GM12873 (cell line): ENCODE data around the gene GALNS.

ENCODE experiments used
- CTCF ChIP-seq: IDR thresholded peaks from 2 replicates; pipeline ENCODE4 v1.5.1; 2012; ENCODE audit warnings: low read depth, mild to moderate bottlenecking, moderate library complexity, low read length, control low read depth; ENCODE audit not compliant: insufficient read depth; ENCODE audit errors: missing control alignments

Gene GALNS

DNA sequence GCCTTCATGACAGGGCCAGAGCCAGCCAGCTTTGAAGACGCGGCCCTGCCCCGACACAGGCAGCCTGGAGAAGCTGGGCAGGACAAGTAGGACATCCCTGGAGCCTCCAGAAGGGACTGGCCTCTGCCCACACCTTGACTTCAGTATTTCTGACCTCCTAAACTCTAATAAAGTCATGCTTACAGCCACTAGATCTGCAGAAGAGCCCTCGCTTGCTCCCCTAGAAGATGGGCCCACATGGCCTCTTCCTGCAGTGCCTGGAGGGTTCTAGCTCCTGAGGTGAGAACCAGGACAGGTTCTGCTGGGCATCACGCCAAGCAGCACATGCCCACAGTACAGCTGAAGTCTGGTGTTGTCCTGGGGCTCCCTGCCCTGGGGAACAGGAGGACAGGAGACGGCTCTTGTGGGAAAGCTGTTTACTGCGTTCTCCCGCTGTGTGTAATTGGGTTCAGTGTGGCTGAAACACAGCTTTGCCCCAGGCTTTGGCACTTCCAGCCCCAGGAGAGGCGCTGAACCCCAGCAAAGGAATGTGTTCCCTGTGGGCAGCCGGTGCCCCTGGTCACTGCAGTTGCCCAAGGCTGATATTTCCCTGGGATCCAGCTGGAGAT lies 47.6 kb downstream of the GALNS start:
- no peak for TF ChIP-seq CTCF

DNA sequence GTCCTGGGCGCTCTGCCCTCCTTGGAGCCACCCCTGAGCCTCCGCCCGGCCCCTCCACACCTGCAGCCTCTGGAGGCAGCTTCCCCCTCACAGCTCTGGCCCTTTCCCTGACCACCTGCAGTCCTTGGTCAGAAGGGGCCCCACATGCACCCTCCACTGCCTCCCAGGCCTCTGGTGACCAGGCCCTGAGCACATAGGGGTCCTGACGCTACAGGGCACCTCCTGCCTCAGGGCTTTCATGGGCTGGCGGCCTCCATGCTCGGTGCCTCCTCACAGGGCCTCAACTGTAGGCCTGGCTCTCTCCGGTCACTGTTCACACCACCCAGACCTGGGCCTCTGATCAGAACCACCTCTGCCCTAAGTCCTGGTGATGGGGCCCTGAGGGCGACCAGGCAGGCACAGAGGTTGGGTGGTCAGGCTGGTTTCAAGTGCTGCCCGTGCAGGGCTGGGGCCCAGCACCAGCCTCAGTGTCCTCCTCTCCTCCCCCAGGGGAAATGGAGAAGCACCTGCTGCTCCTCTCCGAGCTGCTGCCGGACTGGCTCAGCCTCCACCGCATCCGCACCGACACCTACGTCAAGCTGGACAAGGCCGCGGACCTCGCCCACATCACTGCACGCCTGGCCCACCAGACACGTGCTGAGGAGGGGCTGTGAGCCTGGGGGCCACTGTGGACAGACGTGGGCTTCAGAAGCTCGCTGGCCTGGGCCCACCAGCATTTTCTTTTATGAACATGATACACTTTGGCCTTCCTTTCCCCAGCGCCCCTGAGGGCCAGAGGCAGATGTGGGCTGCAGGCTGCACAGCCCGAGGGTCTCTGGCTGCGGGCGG lies 48.9 kb downstream of the GALNS start:
- no peak for TF ChIP-seq CTCF

- TF ChIP-seq CTCF, result no peak
Observed at GRCh38 chr16:88807142-88807625, 49.6 kb downstream of the GALNS start.

- TF ChIP-seq CTCF, result no peak
Observed at GRCh38 chr16:88806491-88807111, 50.1 kb downstream of the GALNS start.

GRCh38 chr16:88805887-88806393 lies 50.8 kb downstream of the GALNS start:
- no peak for TF ChIP-seq CTCF

DNA sequence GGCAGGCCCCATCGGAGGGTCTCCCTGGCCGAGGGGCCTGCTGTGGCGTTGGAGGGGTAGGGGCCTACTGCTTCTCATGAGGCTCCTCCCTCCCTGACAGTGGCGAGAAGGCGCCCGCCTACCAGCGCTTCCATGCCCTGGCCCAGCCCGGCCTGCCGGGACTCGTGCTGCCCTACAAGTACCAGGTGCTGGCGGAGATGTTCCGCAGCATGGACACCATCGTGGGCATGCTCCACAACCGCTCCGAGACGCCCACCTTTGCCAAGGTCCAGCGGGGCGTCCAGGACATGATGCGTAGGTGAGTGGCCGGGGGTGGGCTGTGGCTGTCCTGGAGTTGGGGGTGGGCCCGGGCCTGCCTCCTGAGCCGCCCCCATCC lies 51.4 kb downstream of the GALNS start:
- no peak for TF ChIP-seq CTCF
